Ishikawa (cell line): ENCODE measurements around the gene RETN.
A peak's percentile ranks its signal among the peaks of the same experiment; 100 is the strongest.

Experiments used
- CEBPB ChIP-seq: IDR thresholded peaks from 2 replicates; pipeline ENCODE4 v1.6.1; 2012
- CREB1 ChIP-seq: IDR thresholded peaks from 2 replicates; pipeline ENCODE4 v1.6.1; 2012; ENCODE audit warnings: low read depth
- EGR1 ChIP-seq: IDR thresholded peaks from 2 replicates; pipeline ENCODE4 v1.6.1; 2012
- EP300 ChIP-seq: IDR thresholded peaks from 2 replicates; pipeline ENCODE4 v1.6.1; 2012; ENCODE audit warnings: borderline replicate concordance
- FOXM1 ChIP-seq: IDR thresholded peaks from 2 replicates; pipeline ENCODE4 v1.6.1; 2012; ENCODE audit warnings: low read depth, borderline replicate concordance
- NFIC ChIP-seq: IDR thresholded peaks from 2 replicates; pipeline ENCODE4 v1.6.1; 2012
- TAF1 ChIP-seq: IDR thresholded peaks from 2 replicates; pipeline ENCODE4 v1.6.1; 2012; ENCODE audit warnings: low read depth, mild to moderate bottlenecking
- TEAD4 ChIP-seq: IDR thresholded peaks from 2 replicates; pipeline ENCODE4 v1.6.1; 2012
- YY1 ChIP-seq: IDR thresholded peaks from 2 replicates; pipeline ENCODE4 v1.6.1; 2012; ENCODE audit warnings: low read depth
- TF ChIP-seq, protein P1 (sequence below): IDR thresholded peaks from 2 replicates; pipeline ENCODE4 v1.6.1; 2012
- TF ChIP-seq, protein P2 (sequence below): IDR thresholded peaks from 2 replicates; pipeline ENCODE4 v1.6.1; 2012; ENCODE audit warnings: low read depth, mild to moderate bottlenecking
- TF ChIP-seq, protein P3 (sequence below): IDR thresholded peaks from 2 replicates; pipeline ENCODE4 v1.6.1; 2012

DNA sequence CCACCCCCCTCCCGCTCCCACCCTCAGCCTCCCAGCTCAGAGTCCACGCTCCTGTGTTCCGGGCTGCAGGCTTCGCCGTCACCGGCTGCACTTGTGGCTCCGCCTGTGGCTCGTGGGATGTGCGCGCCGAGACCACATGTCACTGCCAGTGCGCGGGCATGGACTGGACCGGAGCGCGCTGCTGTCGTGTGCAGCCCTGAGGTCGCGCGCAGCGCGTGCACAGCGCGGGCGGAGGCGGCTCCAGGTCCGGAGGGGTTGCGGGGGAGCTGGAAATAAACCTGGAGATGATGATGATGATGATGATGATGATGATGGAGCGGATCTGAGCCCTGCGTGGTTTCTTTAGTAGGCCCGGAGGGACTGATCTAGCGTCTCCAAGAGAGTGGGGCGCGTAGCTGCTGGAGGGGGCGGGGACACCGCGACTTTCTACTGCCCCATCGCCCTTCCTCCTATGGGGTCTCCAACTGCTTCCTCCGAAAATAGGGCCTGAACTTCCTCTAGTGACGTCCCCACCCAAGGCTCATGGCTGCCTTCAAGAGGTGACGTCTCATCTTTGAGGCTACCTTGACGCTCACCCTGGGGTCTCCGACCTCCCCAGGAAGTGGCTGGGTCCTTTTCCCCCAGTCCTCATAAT is 1.4 kb downstream of the RETN start:
- no peak for TF ChIP-seq TAF1
- TF ChIP-seq, protein P1, sequence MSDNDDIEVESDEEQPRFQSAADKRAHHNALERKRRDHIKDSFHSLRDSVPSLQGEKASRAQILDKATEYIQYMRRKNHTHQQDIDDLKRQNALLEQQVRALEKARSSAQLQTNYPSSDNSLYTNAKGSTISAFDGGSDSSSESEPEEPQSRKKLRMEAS = peak; percentile 56; the same call in 1 of the 2 replicates
- TF ChIP-seq, protein P2, sequence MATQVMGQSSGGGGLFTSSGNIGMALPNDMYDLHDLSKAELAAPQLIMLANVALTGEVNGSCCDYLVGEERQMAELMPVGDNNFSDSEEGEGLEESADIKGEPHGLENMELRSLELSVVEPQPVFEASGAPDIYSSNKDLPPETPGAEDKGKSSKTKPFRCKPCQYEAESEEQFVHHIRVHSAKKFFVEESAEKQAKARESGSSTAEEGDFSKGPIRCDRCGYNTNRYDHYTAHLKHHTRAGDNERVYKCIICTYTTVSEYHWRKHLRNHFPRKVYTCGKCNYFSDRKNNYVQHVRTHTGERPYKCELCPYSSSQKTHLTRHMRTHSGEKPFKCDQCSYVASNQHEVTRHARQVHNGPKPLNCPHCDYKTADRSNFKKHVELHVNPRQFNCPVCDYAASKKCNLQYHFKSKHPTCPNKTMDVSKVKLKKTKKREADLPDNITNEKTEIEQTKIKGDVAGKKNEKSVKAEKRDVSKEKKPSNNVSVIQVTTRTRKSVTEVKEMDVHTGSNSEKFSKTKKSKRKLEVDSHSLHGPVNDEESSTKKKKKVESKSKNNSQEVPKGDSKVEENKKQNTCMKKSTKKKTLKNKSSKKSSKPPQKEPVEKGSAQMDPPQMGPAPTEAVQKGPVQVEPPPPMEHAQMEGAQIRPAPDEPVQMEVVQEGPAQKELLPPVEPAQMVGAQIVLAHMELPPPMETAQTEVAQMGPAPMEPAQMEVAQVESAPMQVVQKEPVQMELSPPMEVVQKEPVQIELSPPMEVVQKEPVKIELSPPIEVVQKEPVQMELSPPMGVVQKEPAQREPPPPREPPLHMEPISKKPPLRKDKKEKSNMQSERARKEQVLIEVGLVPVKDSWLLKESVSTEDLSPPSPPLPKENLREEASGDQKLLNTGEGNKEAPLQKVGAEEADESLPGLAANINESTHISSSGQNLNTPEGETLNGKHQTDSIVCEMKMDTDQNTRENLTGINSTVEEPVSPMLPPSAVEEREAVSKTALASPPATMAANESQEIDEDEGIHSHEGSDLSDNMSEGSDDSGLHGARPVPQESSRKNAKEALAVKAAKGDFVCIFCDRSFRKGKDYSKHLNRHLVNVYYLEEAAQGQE = no peak
- no peak for TF ChIP-seq TEAD4
- TF ChIP-seq FOXM1 = no peak
- no peak for TF ChIP-seq YY1
- no peak for TF ChIP-seq CREB1
- no peak for TF ChIP-seq EP300
- TF ChIP-seq EGR1 = no peak
- no peak for TF ChIP-seq NFIC
- TF ChIP-seq, protein P3, sequence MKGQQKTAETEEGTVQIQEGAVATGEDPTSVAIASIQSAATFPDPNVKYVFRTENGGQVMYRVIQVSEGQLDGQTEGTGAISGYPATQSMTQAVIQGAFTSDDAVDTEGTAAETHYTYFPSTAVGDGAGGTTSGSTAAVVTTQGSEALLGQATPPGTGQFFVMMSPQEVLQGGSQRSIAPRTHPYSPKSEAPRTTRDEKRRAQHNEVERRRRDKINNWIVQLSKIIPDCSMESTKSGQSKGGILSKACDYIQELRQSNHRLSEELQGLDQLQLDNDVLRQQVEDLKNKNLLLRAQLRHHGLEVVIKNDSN = no peak
- no peak for TF ChIP-seq CEBPB
